GM19372 (cell line): Measurements from ENCODE around the gene RNF111.
"Not testable (repeated sequence)": the region's sequence is repeated elsewhere in the genome, so short reads cannot be mapped to it uniquely, and the experiment has no call there.

ENCODE experiments used
- ATAC-seq: cut with Tn5 transposase; IDR thresholded peaks from one replicate; pipeline ENCODE4 v1.9.1; 2021; ENCODE audit warnings: mild to moderate bottlenecking, low read depth, moderate library complexity; ENCODE audit not compliant: unreplicated experiment

Gene RNF111

GRCh38 chr15:59127255-59127654, 139.8 kb downstream of the RNF111 start:
- ATAC-seq = not testable (repeated sequence)

GRCh38 chr15:59131456-59131855, 144.0 kb downstream of the RNF111 start:
- ATAC-seq = no peak

- no peak for ATAC-seq
Measured at GRCh38 chr15:59131969-59132562, 144.6 kb downstream of the RNF111 start.

GRCh38 chr15:59133929-59134427, 146.5 kb downstream of the RNF111 start:
- no peak for ATAC-seq

- no peak for ATAC-seq
Measured at GRCh38 chr15:59137566-59137965, 150.1 kb downstream of the RNF111 start.

- no peak for ATAC-seq
Measured at GRCh38 chr15:59138243-59138642, 150.8 kb downstream of the RNF111 start.

GRCh38 chr15:59140422-59141226, 153.2 kb downstream of the RNF111 start:
- ATAC-seq = no peak

GRCh38 chr15:59143281-59143680, 155.8 kb downstream of the RNF111 start:
- no peak for ATAC-seq

GRCh38 chr15:59144594-59144993, 157.1 kb downstream of the RNF111 start:
- ATAC-seq = not testable (repeated sequence)
